Naive B cell (primary cell): Measurements from ENCODE around the gene MAEA. TPM values are rescaled to one million over a fixed set of nuclear protein-coding genes. Genes with fewer than 3 reads are reported as not detected.
"Not testable (repeated sequence)": the region's sequence is repeated elsewhere in the genome, so short reads cannot be mapped to it uniquely, and the experiment has no call there.

Experiments
- ATAC-seq, 2 donors: fragments of 150-1000 bp; cut with Tn5 transposase; 2 replicates each; pipeline ENCODE4 v1.10.0; 2021; ENCODE audit warnings: low read depth in 2 of 2, mild to moderate bottlenecking in 2 of 2, moderate library complexity in 2 of 2
- DNase-seq: peaks from one replicate; pipeline ENCODE4 v3.0.0; 2022
- H3K27ac Mint-ChIP-seq, 6 donors: one replicate each; pipeline ENCODE4 v1.8.0; 2020 to 2022; ENCODE audit warnings: mild to moderate bottlenecking in 6 of 6, mixed read lengths in 6 of 6, moderate library complexity in 5 of 6, inconsistent platforms in 2 of 6
- H3K27me3 Mint-ChIP-seq, 3 donors: one replicate each; pipeline ENCODE4 v1.8.0; 2021 to 2022; ENCODE audit warnings: mixed read lengths in 3 of 3, mild to moderate bottlenecking in 1 of 3
- H3K36me3 Mint-ChIP-seq, 2 donors: one replicate each; pipeline ENCODE4 v1.8.0; 2020 to 2022; ENCODE audit warnings: mixed read lengths in 2 of 2, inconsistent platforms in 1 of 2, mild to moderate bottlenecking in 1 of 2
- H3K4me1 Mint-ChIP-seq, 3 donors: one replicate each; pipeline ENCODE4 v1.8.0; 2020 to 2022; ENCODE audit warnings: mixed read lengths in 3 of 3, inconsistent platforms in 1 of 3, mild to moderate bottlenecking in 1 of 3, moderate library complexity in 1 of 3
- H3K4me3 Mint-ChIP-seq, 8 donors: one replicate each; pipeline ENCODE4 v1.8.0; 2020 to 2022; ENCODE audit warnings: mild to moderate bottlenecking in 8 of 8, mixed read lengths in 8 of 8, moderate library complexity in 8 of 8, inconsistent platforms in 2 of 8
- H3K9me3 Mint-ChIP-seq, 7 donors: one replicate each; pipeline ENCODE4 v1.8.0; 2020 to 2022; ENCODE audit warnings: mixed read lengths in 7 of 7, mild to moderate bottlenecking in 5 of 7, inconsistent platforms in 2 of 7, moderate library complexity in 1 of 7
- polyA plus RNA-seq, 6 donors: library from polyadenylated mRNA; unstranded; fragments of 300-500 nt; fragmentation: Illumina TruSeq; gene quantifications; one replicate each; pipeline ENCODE4 v1.2.3, GENCODE V29; 2021; ENCODE audit warnings: low read depth in 6 of 6

The MAEA gene
- polyA plus RNA-seq, 6 donors from 2014 or later = 45.7 to 72.6 (median 57.1) TPM

GRCh38 chr4:1327526-1328266 is 38.0 kb downstream of the MAEA start:
- Mint-ChIP-seq H3K27me3 (no peaks in the 10 kb centered on the region), H3K9me3 (no peaks in the 10 kb centered on the region), H3K4me1 (peaks cover 0 to 11% (median 10%) of the 10 kb centered on the region in 3 donors), H3K36me3 (no peaks in the 10 kb centered on the region), H3K27ac (no peak overlapping the region), H3K4me3 (no peak overlapping the region)
- no peak for ATAC-seq
- no peak for DNase-seq

GRCh38 chr4:1328267-1329155 is 38.8 kb downstream of the MAEA start:
- H3K27ac Mint-ChIP-seq = peak overlapping the region in 1 of 6 donors; percentile 15
- no peaks in the 10 kb centered on the region for H3K36me3 Mint-ChIP-seq
- H3K4me3 Mint-ChIP-seq = no peak overlapping the region
- peaks cover 0 to 13% (median 11%) of the 10 kb centered on the region in 3 donors for H3K4me1 Mint-ChIP-seq
- DNase-seq (no peak), ATAC-seq (no peak)
- no peaks in the 10 kb centered on the region for H3K27me3 Mint-ChIP-seq
- H3K9me3 Mint-ChIP-seq = no peaks in the 10 kb centered on the region

- H3K27ac Mint-ChIP-seq = no peak overlapping the region
- no peaks in the 10 kb centered on the region for H3K27me3 Mint-ChIP-seq
- no peaks in the 10 kb centered on the region for H3K9me3 Mint-ChIP-seq
- DNase-seq = no peak
- H3K36me3 Mint-ChIP-seq = no peaks in the 10 kb centered on the region
- no peak for ATAC-seq
- peaks cover 0 to 13% (median 11%) of the 10 kb centered on the region in 3 donors for H3K4me1 Mint-ChIP-seq
- no peak overlapping the region for H3K4me3 Mint-ChIP-seq
Measured at GRCh38 chr4:1329408-1330371, 40.0 kb downstream of the MAEA start.

DNA sequence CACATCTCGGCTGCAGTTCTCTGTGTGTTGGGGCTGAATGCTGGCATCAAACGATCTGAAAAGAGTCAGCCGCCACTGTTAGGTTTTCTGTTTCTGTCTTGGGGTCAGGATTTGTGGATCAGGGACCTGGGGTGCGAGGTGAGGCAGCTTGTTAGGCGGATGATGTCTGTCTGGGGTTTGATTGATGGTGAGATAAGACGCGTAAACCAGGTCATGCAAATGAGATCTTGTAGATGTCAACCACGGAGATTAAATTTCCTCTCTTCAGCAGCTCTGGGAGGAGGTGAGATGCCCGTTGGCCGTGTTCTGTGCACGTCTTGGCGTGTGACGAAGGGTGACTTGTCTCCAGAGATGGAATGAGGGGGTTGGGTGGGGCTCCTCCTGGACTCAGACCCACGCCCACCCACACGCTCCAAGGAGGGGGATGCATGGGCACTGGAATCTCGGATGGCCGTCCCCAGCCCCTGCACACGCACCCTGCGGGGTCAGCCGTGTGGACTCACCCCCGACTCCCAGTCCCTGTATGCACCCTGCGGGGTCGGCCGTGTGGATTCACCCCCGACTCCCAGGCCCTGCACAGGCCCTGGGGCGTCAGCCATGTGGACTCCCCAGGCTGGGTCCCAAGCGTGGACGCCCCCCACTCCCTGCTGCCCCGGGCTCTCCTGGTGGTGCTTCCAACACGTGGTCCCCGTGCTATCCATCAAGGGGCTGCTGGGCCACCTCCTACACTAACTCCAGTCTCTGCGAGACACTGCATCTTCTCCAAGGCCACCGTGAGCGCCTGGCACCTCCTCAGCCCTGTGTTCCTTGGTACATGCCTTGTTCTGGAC is 41.3 kb downstream of the MAEA start:
- Mint-ChIP-seq H3K4me3 (peak overlapping the region in 1 of 8 donors; percentile 60), H3K27ac (peak overlapping the region in 1 of 6 donors; percentile 49), H3K36me3 (no peaks in the 10 kb centered on the region), H3K4me1 (peaks cover 0 to 13% (median 11%) of the 10 kb centered on the region in 3 donors), H3K27me3 (no peaks in the 10 kb centered on the region), H3K9me3 (no peaks in the 10 kb centered on the region)
- no peak for ATAC-seq
- DNase-seq = no peak

DNA sequence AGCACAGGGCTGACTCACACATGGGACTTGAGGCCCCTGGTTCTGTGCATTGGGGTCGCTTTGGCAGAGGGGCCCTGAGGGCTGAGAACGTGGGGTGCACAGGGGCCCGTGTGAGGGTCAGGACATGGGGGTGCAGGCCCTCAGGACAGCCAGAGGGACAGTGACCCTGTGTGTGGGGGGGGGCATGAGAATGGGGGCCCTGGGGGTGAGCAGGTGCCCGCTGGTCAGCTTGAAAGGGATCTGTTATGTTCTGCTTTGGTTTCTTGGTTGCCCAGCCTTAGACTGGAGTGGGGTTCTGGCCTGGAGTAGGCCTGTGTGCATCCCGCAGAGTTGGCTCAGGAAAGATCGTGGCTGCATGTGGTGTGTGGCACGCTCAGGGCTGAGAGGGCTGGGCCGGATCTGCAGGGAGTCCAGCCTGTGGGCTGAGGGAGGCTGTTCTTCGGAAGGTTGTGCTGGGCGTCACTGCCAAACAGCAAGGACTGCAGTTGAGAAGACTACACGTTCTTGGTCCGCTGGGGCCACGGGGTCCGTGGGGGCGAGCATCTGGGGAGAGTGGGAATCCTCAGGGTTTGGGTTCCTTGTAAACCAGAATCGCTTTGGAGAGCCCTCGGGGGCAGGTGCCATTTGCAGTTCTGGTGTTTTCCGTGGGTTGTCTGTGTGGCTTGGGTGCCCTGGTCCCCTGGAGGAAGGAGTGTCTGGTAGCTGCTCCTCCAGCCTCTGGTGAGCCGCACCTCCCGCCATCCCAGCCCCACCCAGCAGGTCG is 42.1 kb downstream of the MAEA start:
- Mint-ChIP-seq H3K36me3 (peaks cover 0 to under 1% of the 10 kb centered on the region in 2 donors), H3K9me3 (no peaks in the 10 kb centered on the region), H3K4me3 (no peak overlapping the region), H3K27ac (peak overlapping the region in 1 of 6 donors; percentile 49), H3K27me3 (no peaks in the 10 kb centered on the region), H3K4me1 (peaks cover 0 to 13% (median 11%) of the 10 kb centered on the region in 3 donors)
- no peak for ATAC-seq
- no peak for DNase-seq

GRCh38 chr4:1332686-1333085 is 43.0 kb downstream of the MAEA start:
- H3K4me3 Mint-ChIP-seq = no peak overlapping the region
- DNase-seq (no peak), ATAC-seq (no peak)
- H3K9me3 Mint-ChIP-seq = no peaks in the 10 kb centered on the region
- H3K27ac Mint-ChIP-seq = no peak overlapping the region
- peaks cover 0 to 14% (median 13%) of the 10 kb centered on the region in 3 donors for H3K4me1 Mint-ChIP-seq
- no peaks in the 10 kb centered on the region for H3K27me3 Mint-ChIP-seq
- peaks cover 8 to 10% of the 10 kb centered on the region in 2 donors for H3K36me3 Mint-ChIP-seq

- H3K27ac Mint-ChIP-seq = no peak overlapping the region
- no peak for ATAC-seq
Measured at GRCh38 chr4:1333256-1333655, 43.6 kb downstream of the MAEA start.

GRCh38 chr4:1333851-1334578 is 44.3 kb downstream of the MAEA start:
- Mint-ChIP-seq H3K4me1 (peaks cover 0 to 17% (median 13%) of the 10 kb centered on the region in 3 donors), H3K27ac (peak overlapping the region in 2 of 6 donors; percentile 26 to 82), H3K36me3 (peaks cover 11 to 17% of the 10 kb centered on the region in 2 donors)
- not testable (repeated sequence) for H3K4me3 Mint-ChIP-seq, H3K9me3 Mint-ChIP-seq, H3K27me3 Mint-ChIP-seq, DNase-seq, ATAC-seq

More at GRCh38 chr4:1333256-1333655, 43.6 kb downstream of the MAEA start:
- H3K27me3 Mint-ChIP-seq = no peaks in the 10 kb centered on the region
- no peak for DNase-seq
- H3K36me3 Mint-ChIP-seq = peaks cover 9 to 16% of the 10 kb centered on the region in 2 donors
- peaks cover 0 to 17% (median 13%) of the 10 kb centered on the region in 3 donors for H3K4me1 Mint-ChIP-seq
- no peaks in the 10 kb centered on the region for H3K9me3 Mint-ChIP-seq
- no peak overlapping the region for H3K4me3 Mint-ChIP-seq

- peaks cover 0 to 17% (median 13%) of the 10 kb centered on the region in 3 donors for H3K4me1 Mint-ChIP-seq
- no peaks in the 10 kb centered on the region for H3K9me3 Mint-ChIP-seq
- ATAC-seq (no peak), DNase-seq (no peak)
- H3K36me3 Mint-ChIP-seq = peaks cover 14 to 20% of the 10 kb centered on the region in 2 donors
- no peaks in the 10 kb centered on the region for H3K27me3 Mint-ChIP-seq
- no peak overlapping the region for H3K4me3 Mint-ChIP-seq
- H3K27ac Mint-ChIP-seq = peak overlapping the region in 3 of 6 donors; percentile 26 to 82 (median 27)
Measured at GRCh38 chr4:1334579-1334895, 44.8 kb downstream of the MAEA start.

GRCh38 chr4:1335193-1335883 is 45.6 kb downstream of the MAEA start:
- Mint-ChIP-seq H3K4me1 (peaks cover 0 to 17% (median 13%) of the 10 kb centered on the region in 3 donors), H3K36me3 (peaks cover 14 to 20% of the 10 kb centered on the region in 2 donors), H3K27ac (peak overlapping the region in 2 of 6 donors; percentile 8 to 27)
- not testable (repeated sequence) for H3K9me3 Mint-ChIP-seq, H3K27me3 Mint-ChIP-seq, H3K4me3 Mint-ChIP-seq, ATAC-seq, DNase-seq

DNA sequence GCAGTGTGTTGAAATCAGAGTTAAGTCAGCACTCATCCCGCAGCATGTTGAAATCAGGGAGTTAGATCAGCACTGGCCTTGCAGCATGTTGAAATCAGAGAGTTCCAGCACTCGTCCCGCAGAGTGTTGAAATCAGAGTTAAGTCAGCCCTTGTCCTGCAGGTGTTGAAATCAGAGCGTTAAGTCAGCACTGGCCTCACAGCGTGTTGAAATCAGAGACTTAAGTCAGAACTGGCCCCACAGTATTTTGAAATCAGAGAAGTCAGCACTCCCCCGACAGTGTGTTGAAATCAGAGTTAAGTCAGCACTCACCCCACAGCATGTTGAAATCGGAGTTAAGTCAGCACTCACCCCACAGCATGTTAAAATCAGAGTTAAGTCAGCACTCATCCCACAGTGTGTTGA is 46.4 kb downstream of the MAEA start:
- Mint-ChIP-seq H3K27ac (peak overlapping the region in 2 of 6 donors; percentile 17 to 32), H3K27me3 (no peaks in the 10 kb centered on the region), H3K4me1 (peaks cover 0 to 17% (median 8%) of the 10 kb centered on the region in 3 donors), H3K4me3 (no peak overlapping the region), H3K9me3 (no peaks in the 10 kb centered on the region), H3K36me3 (peaks cover 14 to 20% of the 10 kb centered on the region in 2 donors)
- ATAC-seq = no peak
- DNase-seq = no peak
